Gastrocnemius medialis (tissue), 4 donors: ENCODE results near the gene DDA1. TPM values are rescaled to one million over a fixed set of nuclear protein-coding genes. Genes with fewer than 3 reads are reported as not detected.

Source experiments
- ATAC-seq, 2 donors: fragments of 150-250 bp; one replicate each; pipeline ENCODE4 v1.9.1; 2016
- DNase-seq, 2 donors: peaks; one replicate each; pipeline ENCODE4 v3.0.0-alpha.2; 2019
- H3K27ac ChIP-seq, 4 donors: fragments of 200-600 bp; sonication (generic); 1 replicate in 1 of 4; 2 replicates in 3 of 4; pipeline ENCODE4 v1.5.1; 2016 to 2018; ENCODE audit warnings: mild to moderate bottlenecking in 2 of 4, moderate library complexity in 1 of 4
- H3K27me3 ChIP-seq, 3 donors: fragments of 200-600 bp; sonication (generic) in 2 of 3; 1 replicate in 1 of 3; 2 replicates in 2 of 3; pipeline versions ENCODE4 v1.5.1 to v1.6.0; 2016 to 2019; ENCODE audit warnings: mild to moderate bottlenecking in 1 of 3, moderate library complexity in 1 of 3
- H3K36me3 ChIP-seq, 2 donors: fragments of 200-600 bp; sonication (generic) in 1 of 2; one replicate each; pipeline ENCODE4 v1.5.1; 2017 to 2018
- H3K4me1 ChIP-seq, 2 donors: fragments of 200-600 bp; sonication (generic) in 1 of 2; one replicate each; pipeline ENCODE4 v1.5.1; 2016 to 2017; ENCODE audit warnings: mild to moderate bottlenecking in 2 of 2
- H3K4me3 ChIP-seq, 4 donors: fragments of 200-600 bp; sonication (generic) in 3 of 4; 1 replicate in 1 of 4; 2 replicates in 3 of 4; pipeline ENCODE4 v1.5.1; 2016 to 2019; ENCODE audit warnings: mild to moderate bottlenecking in 2 of 4
- H3K9me3 ChIP-seq, 3 donors: fragments of 200-600 bp; sonication (generic) in 2 of 3; 1 replicate in 1 of 3; 2 replicates in 2 of 3; pipeline ENCODE4 v1.5.1; 2016 to 2019
- CTCF ChIP-seq, 5 experiments: fragments of 450-650 bp in 3 of 5; fragments of 200-600 bp in 2 of 5; sonication (generic) in 2 of 5; IDR thresholded peaks in 4 of 5; conservative IDR thresholded peaks in 1 of 5; 1 replicate in 4 of 5; 2 replicates in 1 of 5; pipeline ENCODE4 v1.5.1; 2016 to 2019; ENCODE audit warnings: antibody characterized with exemption in 5 of 5, mild to moderate bottlenecking in 3 of 5, moderate library complexity in 3 of 5
- POLR2A ChIP-seq, 2 donors: fragments of 450-650 bp; IDR thresholded peaks; one replicate each; pipeline ENCODE4 v1.6.1; 2017; ENCODE audit warnings: antibody characterized with exemption in 2 of 2, mild to moderate bottlenecking in 2 of 2, moderate library complexity in 2 of 2
- in situ Hi-C, 4 donors: fragments of 200-750 bp; cut with MboI; loops; one replicate each; pipeline versions ENCODE4 v1.15.0 to v1.8.0; 2017; ENCODE audit warnings: low sequenced_read_pairs in 4 of 4
- intact Hi-C: fragments of 100-400 bp; cut with DNase I; formaldehyde crosslinking; loops from one replicate; pipeline ENCODE4 v1.15.1; 2023; ENCODE audit warnings: low total_unique reads
- total RNA-seq, 4 donors: library from RNA; depleted of rRNA; stranded (reverse); fragments of >200 nt; gene quantifications; one replicate each; pipeline versions ENCODE4 v1.1.0 to v1.2.3, GENCODE V29; 2016

The DDA1 gene
- total RNA-seq, 4 donors from 2014 or later, result 18.7 to 40.0 (median 27.0) TPM

GRCh38 chr19:17353386-17353785 is 44.0 kb downstream of the DDA1 start:
- Histone ChIP-seq H3K4me1 (peaks cover 5 to 12% of the 10 kb centered on the region in 2 donors), H3K27me3 (peaks cover 0 to 6% (median 0%) of the 10 kb centered on the region in 3 donors), H3K4me3 (no peak overlapping the region), H3K27ac (peak overlapping the region in 1 of 4 donors; percentile 18), H3K36me3 (no peaks in the 10 kb centered on the region), H3K9me3 (no peaks in the 10 kb centered on the region)
- TF ChIP-seq POLR2A (IDR thresholded peaks at IDR 0.05), result no peak
- TF ChIP-seq CTCF (IDR thresholded peaks at IDR 0.05 in 4 of 5, conservative IDR thresholded peaks at IDR 0.05 in 1 of 5), result no peak
- intact Hi-C loops (no loop called here), in situ Hi-C loops (no loop called here)
- ATAC-seq (no peak), DNase-seq (no peak)

DNA sequence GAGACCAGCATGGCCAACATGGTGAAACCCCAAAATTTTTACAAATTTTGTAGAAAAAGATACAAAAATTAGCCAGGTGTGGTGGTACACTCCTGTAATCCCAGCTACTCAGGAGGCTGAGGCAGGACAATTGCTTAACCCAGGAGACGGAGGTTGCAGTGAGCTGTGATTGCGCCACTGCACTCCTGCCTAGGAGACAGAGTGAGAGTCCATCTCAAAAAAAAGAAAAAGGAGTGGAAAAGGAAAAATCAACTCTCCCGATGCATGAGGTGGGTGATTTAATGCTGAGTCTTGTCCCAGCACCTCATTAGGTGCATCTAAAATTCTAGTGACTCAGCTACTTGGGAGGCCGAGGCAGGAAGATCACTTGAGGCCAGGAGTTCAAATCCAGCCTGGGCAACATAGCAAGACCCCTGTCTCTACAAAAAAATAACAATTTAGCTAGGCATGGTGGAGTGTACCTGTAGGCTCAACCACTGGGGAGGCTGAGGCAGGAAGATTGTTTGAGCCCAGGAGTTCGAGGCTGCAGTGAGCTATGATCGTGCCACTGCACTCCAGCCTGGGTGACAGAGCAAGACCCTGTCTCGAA is 47.8 kb downstream of the DDA1 start:
- Histone ChIP-seq H3K4me3 (no peak overlapping the region), H3K4me1 (no peaks in the 10 kb centered on the region), H3K36me3 (no peaks in the 10 kb centered on the region), H3K27me3 (peaks cover 0 to 6% (median 0%) of the 10 kb centered on the region in 3 donors), H3K9me3 (no peaks in the 10 kb centered on the region), H3K27ac (peak overlapping the region in 3 of 4 donors; percentile 52 to 75 (median 60))
- in situ Hi-C loops (no loop called here), intact Hi-C loops (no loop called here)
- DNase-seq (no peak), ATAC-seq (no peak)
- no peak for TF ChIP-seq POLR2A (IDR thresholded peaks at IDR 0.05)
- no peak for TF ChIP-seq CTCF (IDR thresholded peaks at IDR 0.05 in 4 of 5, conservative IDR thresholded peaks at IDR 0.05 in 1 of 5)

DNA sequence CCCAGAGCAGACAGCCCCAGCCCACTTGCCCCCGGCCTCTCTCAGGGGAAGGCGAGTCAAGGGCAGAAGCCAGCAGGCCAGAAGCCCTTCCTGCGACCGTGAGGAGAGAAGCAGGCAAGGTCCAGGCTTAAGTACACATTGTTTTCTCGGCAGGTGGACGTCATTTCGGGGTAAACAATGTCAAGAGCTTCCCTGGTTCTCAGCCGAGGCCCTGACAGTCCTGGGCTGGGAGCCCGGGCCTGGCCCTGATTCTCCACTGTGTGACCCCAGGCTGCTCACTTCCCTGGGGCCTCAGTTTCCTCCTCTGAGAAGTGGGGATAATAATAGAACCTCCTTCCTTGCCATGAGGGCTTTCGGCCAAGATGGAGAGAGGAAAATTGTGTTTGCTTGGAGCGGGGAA is 48.4 kb downstream of the DDA1 start:
- Histone ChIP-seq H3K9me3 (no peaks in the 10 kb centered on the region), H3K27ac (peak overlapping the region; percentile 12 to 75 (median 56)), H3K27me3 (peaks cover 0 to 4% (median 0%) of the 10 kb centered on the region in 3 donors), H3K4me3 (no peak overlapping the region), H3K36me3 (no peaks in the 10 kb centered on the region), H3K4me1 (no peaks in the 10 kb centered on the region)
- in situ Hi-C loops, result no loop called here
- intact Hi-C loops, result no loop called here
- DNase-seq, result no peak
- no peak for TF ChIP-seq POLR2A (IDR thresholded peaks at IDR 0.05)
- no peak for TF ChIP-seq CTCF (IDR thresholded peaks at IDR 0.05 in 4 of 5, conservative IDR thresholded peaks at IDR 0.05 in 1 of 5)
- peak in 1 of 2 donors; percentile 40 for ATAC-seq

GRCh38 chr19:17358395-17358794 is 49.0 kb downstream of the DDA1 start:
- peak in 1 of 2 donors; percentile 33 for DNase-seq
- H3K4me1 ChIP-seq, result no peaks in the 10 kb centered on the region
- no peaks in the 10 kb centered on the region for H3K27me3 ChIP-seq
- H3K4me3 ChIP-seq, result no peak overlapping the region
- peak; percentile 53 to 58 for ATAC-seq
- intact Hi-C loops (no loop called here), in situ Hi-C loops (no loop called here)
- no peak for TF ChIP-seq POLR2A (IDR thresholded peaks at IDR 0.05)
- TF ChIP-seq CTCF (IDR thresholded peaks at IDR 0.05 in 4 of 5, conservative IDR thresholded peaks at IDR 0.05 in 1 of 5), result no peak
- no peaks in the 10 kb centered on the region for H3K36me3 ChIP-seq
- H3K27ac ChIP-seq, result peak overlapping the region; percentile 12 to 75 (median 56)
- H3K9me3 ChIP-seq, result no peaks in the 10 kb centered on the region
